HEK293T (cell line): ENCODE results near the gene PELI2.

ENCODE experiments used
- CTCF ChIA-PET: fragments of 350-600 bp; formaldehyde crosslinking; extraction: SDS; loops from one replicate; lab custom pipeline; 2021; ENCODE audit warnings: antibody characterized with exemption, inconsistent platforms; lab: Yijun Ruan, JAX
- POLR2A ChIA-PET: fragments of 350-600 bp; formaldehyde crosslinking; extraction: SDS; loops from one replicate; lab custom pipeline; 2020; ENCODE audit warnings: antibody characterized with exemption, inconsistent platforms; lab: Yijun Ruan, JAX
- DNase-seq: peaks from one replicate; pipeline ENCODE4 v3.0.0; 2012; ENCODE audit warnings: mixed read lengths; ENCODE audit errors: extremely low spot score
- ARNT ChIP-seq: fragments of 450-650 bp; IDR thresholded peaks from 2 replicates; pipeline ENCODE4 v1.6.1; 2017; ENCODE audit warnings: mild to moderate bottlenecking
- BHLHE40 ChIP-seq: fragments of 450-650 bp; IDR thresholded peaks from 2 replicates; pipeline ENCODE4 v1.6.1; 2016; ENCODE audit warnings: mild to moderate bottlenecking, moderate library complexity, borderline replicate concordance
- CTBP1 ChIP-seq: fragments of 450-650 bp; IDR thresholded peaks from 2 replicates; pipeline ENCODE4 v1.6.1; 2016; ENCODE audit warnings: borderline replicate concordance
- ELF4 ChIP-seq: fragments of 450-650 bp; IDR thresholded peaks from 2 replicates; pipeline ENCODE4 v1.6.1; 2017; ENCODE audit warnings: antibody characterized with exemption
- FOXA1 ChIP-seq: fragments of 450-650 bp; IDR thresholded peaks from 2 replicates; pipeline ENCODE4 v1.6.1; 2016; ENCODE audit warnings: mild to moderate bottlenecking
- FOXK2 ChIP-seq: fragments of 450-650 bp; IDR thresholded peaks from 2 replicates; pipeline ENCODE4 v1.6.1; 2016; ENCODE audit warnings: mild to moderate bottlenecking
- FOXM1 ChIP-seq: fragments of 450-650 bp; IDR thresholded peaks from 2 replicates; pipeline ENCODE4 v1.6.1; 2017; ENCODE audit warnings: mild to moderate bottlenecking, borderline replicate concordance
- HDGF ChIP-seq: fragments of 450-650 bp; IDR thresholded peaks from 2 replicates; pipeline ENCODE4 v1.6.1; 2017; ENCODE audit warnings: antibody characterized with exemption, borderline replicate concordance
- L3MBTL2 ChIP-seq: fragments of 450-650 bp; conservative IDR thresholded peaks from 2 replicates; pipeline ENCODE4 v1.6.1; 2016; ENCODE audit warnings: mild to moderate bottlenecking
- LEF1 ChIP-seq: fragments of 450-650 bp; IDR thresholded peaks from 2 replicates; pipeline ENCODE4 v1.6.1; 2017; ENCODE audit warnings: mild to moderate bottlenecking, borderline replicate concordance
- NFRKB ChIP-seq: fragments of 450-650 bp; IDR thresholded peaks from 2 replicates; pipeline ENCODE4 v1.6.1; 2016; ENCODE audit warnings: mild to moderate bottlenecking, moderate library complexity
- SP1 ChIP-seq: fragments of 450-650 bp; IDR thresholded peaks from 2 replicates; pipeline ENCODE4 v1.6.1; 2017
- SUZ12 ChIP-seq: fragments of 450-650 bp; IDR thresholded peaks from 2 replicates; pipeline ENCODE4 v1.6.1; 2016; ENCODE audit warnings: mild to moderate bottlenecking
- TARDBP ChIP-seq: fragments of 450-650 bp; IDR thresholded peaks from 2 replicates; pipeline ENCODE4 v1.6.1; 2016
- ZNF384 ChIP-seq: fragments of 450-650 bp; IDR thresholded peaks from 2 replicates; pipeline ENCODE4 v1.6.1; 2016
- TF ChIP-seq, protein P1 (sequence below): fragments of 450-650 bp; IDR thresholded peaks from 2 replicates; pipeline ENCODE4 v1.6.1; 2016

The PELI2 gene

GRCh38 chr14:56324856-56325699, 206.9 kb downstream of the PELI2 start:
- TF ChIP-seq ARNT (no peak), FOXK2 (no peak), SP1 (no peak), L3MBTL2 (no peak), BHLHE40 (no peak), HDGF (no peak), TARDBP (no peak), SUZ12 (no peak)
- TF ChIP-seq, protein P1, sequence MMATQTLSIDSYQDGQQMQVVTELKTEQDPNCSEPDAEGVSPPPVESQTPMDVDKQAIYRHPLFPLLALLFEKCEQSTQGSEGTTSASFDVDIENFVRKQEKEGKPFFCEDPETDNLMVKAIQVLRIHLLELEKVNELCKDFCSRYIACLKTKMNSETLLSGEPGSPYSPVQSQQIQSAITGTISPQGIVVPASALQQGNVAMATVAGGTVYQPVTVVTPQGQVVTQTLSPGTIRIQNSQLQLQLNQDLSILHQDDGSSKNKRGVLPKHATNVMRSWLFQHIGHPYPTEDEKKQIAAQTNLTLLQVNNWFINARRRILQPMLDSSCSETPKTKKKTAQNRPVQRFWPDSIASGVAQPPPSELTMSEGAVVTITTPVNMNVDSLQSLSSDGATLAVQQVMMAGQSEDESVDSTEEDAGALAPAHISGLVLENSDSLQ: no peak
- POLR2A ChIA-PET: no interaction called here
- CTCF ChIA-PET: no interaction called here
- DNase-seq: no peak

DNA sequence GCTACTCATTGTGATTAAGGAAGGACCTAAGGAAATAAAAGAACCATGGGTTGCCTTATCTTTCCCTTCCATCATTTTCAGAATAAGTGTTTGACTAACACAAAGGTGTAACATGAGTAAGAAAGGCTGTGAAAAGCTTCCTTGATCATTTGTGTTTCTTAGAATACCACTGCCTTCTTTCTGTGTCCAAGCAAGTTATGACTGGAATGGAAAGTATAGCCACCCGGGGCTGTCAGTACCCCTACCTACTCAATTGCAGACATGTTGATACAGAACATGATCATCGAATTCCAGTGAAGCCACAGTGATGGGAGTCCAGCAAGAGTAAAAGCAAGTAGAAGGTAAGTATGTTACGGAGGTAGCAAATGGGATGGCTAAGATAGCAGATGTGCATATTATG, 209.8 kb downstream of the PELI2 start:
- POLR2A ChIA-PET: no interaction called here
- TF ChIP-seq, protein P1: no peak
- TF ChIP-seq NFRKB: no peak
- TF ChIP-seq FOXK2: no peak
- TF ChIP-seq LEF1: no peak
- TF ChIP-seq TARDBP: no peak
- no peak for TF ChIP-seq CTBP1
- no peak for TF ChIP-seq FOXM1
- TF ChIP-seq ELF4: no peak
- no peak for TF ChIP-seq HDGF
- TF ChIP-seq ZNF384: no peak
- no peak for TF ChIP-seq FOXA1
- TF ChIP-seq SUZ12: no peak
- TF ChIP-seq ARNT: no peak
- no peak for TF ChIP-seq SP1
- TF ChIP-seq L3MBTL2: no peak
- TF ChIP-seq BHLHE40: no peak
- no peak for DNase-seq
- CTCF ChIA-PET: interaction anchor here (0.8 kb wide), 1 partner anchor 12 kb away, joined by 3 read pairs; no protein-coding TSS in a partner anchor

GRCh38 chr14:56331592-56332216, 213.5 kb downstream of the PELI2 start:
- TF ChIP-seq TARDBP (no peak), SUZ12 (no peak), FOXA1 (no peak), ZNF384 (no peak), L3MBTL2 (no peak), LEF1 (no peak), ELF4 (no peak), SP1 (no peak), ARNT (no peak), FOXK2 (no peak), FOXM1 (no peak), NFRKB (no peak), HDGF (no peak)
- TF ChIP-seq, protein P1: no peak
- CTCF ChIA-PET: no interaction called here
- POLR2A ChIA-PET: no interaction called here
- DNase-seq: no peak

- ChIA-PET CTCF (no interaction called here), POLR2A (no interaction called here)
- TF ChIP-seq LEF1 (no peak), BHLHE40 (no peak), ARNT (no peak), SP1 (no peak), FOXA1 (no peak), FOXK2 (no peak), SUZ12 (no peak), HDGF (no peak), NFRKB (no peak), TARDBP (no peak), ELF4 (no peak), ZNF384 (no peak), FOXM1 (no peak), CTBP1 (no peak), L3MBTL2 (no peak)
- TF ChIP-seq, protein P1: no peak
- no peak for DNase-seq
These were observed 215.4 kb downstream of the PELI2 start for GRCh38 chr14:56333359-56334292.
